SK-N-SH (cell line): Measurements from ENCODE around the gene JAK1. TPM values are rescaled to one million over a fixed set of nuclear protein-coding genes. Genes with fewer than 3 reads are reported as not detected.
A peak's percentile ranks its signal among the peaks of the same experiment; 100 is the strongest.

ENCODE experiments used
- CHD2 ChIP-seq: fragments of 150-350 bp; IDR thresholded peaks from 2 replicates; pipeline ENCODE4 v1.6.1; 2018; ENCODE audit warnings: low read length; ENCODE audit not compliant: partially characterized antibody
- CTCF ChIP-seq: fragments of 200-600 bp; sonication (generic); IDR thresholded peaks from 2 replicates; pipeline ENCODE4 v1.6.1; 2017; ENCODE audit warnings: antibody characterized with exemption, mild to moderate bottlenecking, moderate library complexity
- ELF1 ChIP-seq: IDR thresholded peaks from 2 replicates; pipeline ENCODE4 v1.4.0; 2012
- EP300 ChIP-seq, 2 experiments: IDR thresholded peaks; 2 replicates each; pipeline versions ENCODE4 v1.4.0 to v1.6.1; 2012; ENCODE audit warnings: borderline replicate concordance in 1 of 2, low read depth in 1 of 2, low read length in 1 of 2
- EZH2phosphoT487 ChIP-seq: fragments of 200-600 bp; sonication (generic); IDR thresholded peaks from 2 replicates; pipeline ENCODE4 v1.6.1; 2017; ENCODE audit warnings: low read depth, mixed run types, mild to moderate bottlenecking, antibody characterized with exemption, moderate library complexity, borderline replicate concordance
- GABPA ChIP-seq: IDR thresholded peaks from 2 replicates; pipeline ENCODE4 v1.4.0; 2012; ENCODE audit warnings: low read depth, mild to moderate bottlenecking
- JUND ChIP-seq: IDR thresholded peaks from 2 replicates; pipeline ENCODE4 v1.4.0; 2012
- MAX ChIP-seq: IDR thresholded peaks from 2 replicates; pipeline ENCODE4 v1.4.0; 2012; ENCODE audit warnings: low read depth
- MEF2A ChIP-seq: IDR thresholded peaks from 2 replicates; pipeline ENCODE4 v1.4.0; 2012; ENCODE audit warnings: low read depth, borderline replicate concordance
- MXI1 ChIP-seq: IDR thresholded peaks from 2 replicates; pipeline ENCODE4 v1.6.1; 2012; ENCODE audit warnings: mild to moderate bottlenecking, low read depth, low read length, improper control_type of control experiment
- PBX3 ChIP-seq: IDR thresholded peaks from 2 replicates; pipeline ENCODE4; 2012
- RAD21 ChIP-seq: IDR thresholded peaks from 2 replicates; pipeline ENCODE4 v1.6.1; 2012; ENCODE audit warnings: mild to moderate bottlenecking, low read length
- RCOR1 ChIP-seq: fragments of 150-350 bp; IDR thresholded peaks from 2 replicates; pipeline ENCODE4 v1.6.1; 2017; ENCODE audit warnings: antibody characterized with exemption, low read length
- RFX5 ChIP-seq: IDR thresholded peaks from 2 replicates; pipeline ENCODE4 v1.6.1; 2012; ENCODE audit warnings: mild to moderate bottlenecking, improper control_type of control experiment, low read length
- RXRA ChIP-seq: IDR thresholded peaks from 2 replicates; pipeline ENCODE4 v1.4.0; 2012; ENCODE audit warnings: low read depth, mild to moderate bottlenecking, borderline replicate concordance
- SMC3 ChIP-seq: IDR thresholded peaks from 2 replicates; pipeline ENCODE4 v1.6.1; 2012; ENCODE audit warnings: low read depth, low read length, improper control_type of control experiment
- TCF12 ChIP-seq: IDR thresholded peaks from 2 replicates; pipeline ENCODE4 v1.4.0; 2012
- TEAD4 ChIP-seq: IDR thresholded peaks from 2 replicates; pipeline ENCODE4 v1.4.0; 2012; ENCODE audit warnings: mild to moderate bottlenecking, borderline replicate concordance; ENCODE audit not compliant: insufficient read depth
- USF2 ChIP-seq: fragments of 150-350 bp; IDR thresholded peaks from 2 replicates; pipeline ENCODE4 v1.6.1; 2017; ENCODE audit warnings: antibody characterized with exemption, low read length, low read depth, borderline replicate concordance
- polyA plus RNA-seq, 3 experiments: library from polyadenylated mRNA; depleted of rRNA; stranded (reverse); fragments of >200 nt; gene quantifications; 2 replicates each; pipeline ENCODE4 v1.2.3, GENCODE V29; 2012

Gene JAK1
- polyA plus RNA-seq, 1 of the 3 experiments (the other 2 are of a cell fraction), result 47.5 TPM

- no peak for TF ChIP-seq GABPA
- peak; percentile 91 for TF ChIP-seq MEF2A
- no peak for TF ChIP-seq RCOR1
- no peak for TF ChIP-seq SMC3
- TF ChIP-seq ELF1, result peak; percentile 37; the same call in 1 of the 2 replicates
- peak; percentile 78 for TF ChIP-seq TCF12
- TF ChIP-seq RAD21, result no peak
- TF ChIP-seq CTCF, result no peak
- TF ChIP-seq MAX, result peak; percentile 58; the same call in 1 of the 2 replicates
- TF ChIP-seq MXI1, result no peak
- peak; percentile 84 for TF ChIP-seq JUND
- TF ChIP-seq USF2, result no peak
- TF ChIP-seq CHD2, result no peak
- TF ChIP-seq RFX5, result no peak
- TF ChIP-seq PBX3, result peak; percentile 72
- TF ChIP-seq EZH2phosphoT487, result no peak
- TF ChIP-seq RXRA, result peak; percentile 94
- peak; percentile 34; the same call in 1 of the 2 replicates for TF ChIP-seq TEAD4
- peak in 1 of 2 experiments; percentile 56; a peak in 1 of 4 replicates for TF ChIP-seq EP300 (IDR thresholded peaks at IDR 0.05; ENCODE audit: borderline replicate concordance in 1 of 2, low read depth in 1 of 2, low read length in 1 of 2)
- TF ChIP-seq, all 33 proteins: peak for 13
Measured at GRCh38 chr1:64898107-64898861, 68.1 kb downstream of the JAK1 start (continued).
